ENCODE results near the gene FRMD4A.
"Not testable (repeated sequence)": the region's sequence is repeated elsewhere in the genome, so short reads cannot be mapped to it uniquely, and the experiment has no call there.

FRMD4A gene

DNA sequence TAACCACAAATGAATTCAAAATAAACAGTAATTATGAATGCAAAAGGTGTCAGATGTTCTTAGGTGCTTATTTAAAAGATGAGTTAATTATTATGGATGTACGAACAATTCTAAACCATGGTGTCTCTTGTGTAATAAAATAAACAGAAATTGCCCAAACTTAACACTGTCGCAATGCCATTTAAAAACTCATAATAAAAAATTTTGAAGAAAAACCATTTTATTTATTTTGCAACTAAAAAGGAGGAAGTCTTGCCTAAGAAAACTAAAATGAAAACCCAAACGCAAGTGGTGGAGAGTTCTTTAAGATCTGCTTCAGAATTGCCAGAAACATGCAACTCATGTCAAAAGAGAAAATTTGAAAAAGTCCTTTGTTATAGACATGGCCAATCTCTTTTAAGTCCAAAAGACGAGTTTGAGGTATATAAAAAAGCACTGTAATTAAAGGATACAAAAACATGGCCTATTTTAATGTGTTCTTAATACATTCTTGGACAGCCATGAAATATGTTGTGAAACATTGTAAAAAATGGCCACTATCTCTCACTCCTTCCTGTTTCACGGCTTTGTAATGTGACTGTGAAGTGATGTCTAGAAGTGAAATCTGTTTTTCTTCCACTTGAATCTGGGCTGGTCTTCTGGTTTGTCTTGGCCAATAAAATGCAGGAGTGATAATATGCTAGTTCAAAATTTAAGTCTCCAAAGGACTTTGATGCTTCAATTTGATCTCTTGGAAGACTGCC, 421.0 kb downstream of the FRMD4A start:
- DNase-seq (ENCODE audit: low read depth), result no peak

DNA sequence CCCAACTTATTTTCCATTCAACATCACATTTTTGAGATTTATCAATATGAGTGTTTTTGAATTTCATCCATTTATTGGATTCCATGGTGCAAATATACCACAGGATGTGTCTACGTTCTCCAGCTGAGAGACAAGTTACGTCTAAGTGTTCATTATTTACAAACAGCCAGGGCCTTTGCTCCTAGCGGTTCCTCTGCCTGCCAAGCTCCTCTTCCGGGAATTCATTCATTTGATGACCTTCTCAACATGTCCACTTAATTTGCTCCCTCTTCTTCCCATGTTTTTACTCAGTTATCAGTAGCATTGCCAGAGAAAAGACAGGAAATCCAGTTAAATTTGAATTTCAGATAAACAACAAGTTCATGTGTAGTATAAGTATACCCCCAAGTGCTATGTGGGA, 422.2 kb downstream of the FRMD4A start:
- DNase-seq (ENCODE audit: low read depth), result no peak

DNA sequence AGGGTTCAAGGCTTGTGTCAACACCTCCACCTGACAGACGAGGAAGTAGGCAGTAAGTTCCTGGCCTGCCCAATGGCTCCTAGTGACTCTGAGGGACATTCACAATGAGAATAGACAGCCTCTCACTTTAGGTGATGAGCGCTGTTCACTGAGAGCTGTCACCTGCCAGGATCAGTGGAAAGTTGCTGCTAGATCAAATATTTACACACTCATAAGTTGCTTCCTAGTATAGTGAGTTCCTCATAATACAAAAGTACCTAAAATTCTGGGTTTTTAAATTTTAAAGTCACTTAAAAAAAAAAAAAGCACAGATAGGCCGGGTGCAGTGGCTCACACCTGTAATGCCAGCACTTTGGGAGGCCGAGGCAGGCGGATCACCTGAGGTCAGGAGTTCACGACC, 423.2 kb downstream of the FRMD4A start:
- no peak for DNase-seq (ENCODE audit: low read depth)

DNA sequence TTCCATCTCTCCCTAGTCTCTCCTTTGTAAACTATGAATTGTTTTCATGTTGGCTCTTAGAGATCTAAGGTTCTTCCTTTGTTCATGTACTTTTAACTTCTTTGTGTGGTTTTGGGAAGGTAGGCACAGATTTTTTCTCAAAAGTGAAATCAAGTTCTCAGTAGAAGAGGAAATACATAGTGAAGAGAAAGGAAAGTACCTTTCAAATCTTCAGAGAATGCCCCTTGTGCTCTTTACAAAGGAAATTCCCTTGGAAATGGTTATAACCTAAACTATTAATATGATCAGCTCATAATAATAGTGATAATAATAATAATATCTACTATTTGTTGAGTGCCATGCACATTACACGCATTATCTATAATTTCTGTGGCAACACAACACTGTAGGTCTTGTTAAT, 425.4 kb downstream of the FRMD4A start:
- DNase-seq (ENCODE audit: low read depth), result no peak

DNA sequence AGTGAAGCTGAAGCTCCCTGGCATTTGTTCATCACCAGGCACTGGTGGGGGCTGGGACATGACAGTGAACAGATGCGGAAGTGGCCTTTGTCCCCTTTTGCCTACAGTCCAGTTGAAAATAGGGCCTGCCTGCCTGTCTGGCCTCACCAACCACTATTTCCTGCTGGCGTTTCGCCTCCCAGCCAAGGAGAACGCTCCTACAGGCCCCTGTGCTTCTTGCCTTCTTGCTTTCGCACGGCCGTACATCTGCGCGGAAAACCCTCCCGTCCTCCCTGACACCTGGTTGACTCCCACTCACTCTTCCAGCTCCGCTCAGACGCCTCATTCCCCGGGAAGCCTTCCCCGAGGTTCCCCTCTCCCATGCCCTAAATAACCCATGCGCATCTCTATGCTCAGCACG, 426.7 kb downstream of the FRMD4A start:
- no peak for DNase-seq (ENCODE audit: low read depth)

DNA sequence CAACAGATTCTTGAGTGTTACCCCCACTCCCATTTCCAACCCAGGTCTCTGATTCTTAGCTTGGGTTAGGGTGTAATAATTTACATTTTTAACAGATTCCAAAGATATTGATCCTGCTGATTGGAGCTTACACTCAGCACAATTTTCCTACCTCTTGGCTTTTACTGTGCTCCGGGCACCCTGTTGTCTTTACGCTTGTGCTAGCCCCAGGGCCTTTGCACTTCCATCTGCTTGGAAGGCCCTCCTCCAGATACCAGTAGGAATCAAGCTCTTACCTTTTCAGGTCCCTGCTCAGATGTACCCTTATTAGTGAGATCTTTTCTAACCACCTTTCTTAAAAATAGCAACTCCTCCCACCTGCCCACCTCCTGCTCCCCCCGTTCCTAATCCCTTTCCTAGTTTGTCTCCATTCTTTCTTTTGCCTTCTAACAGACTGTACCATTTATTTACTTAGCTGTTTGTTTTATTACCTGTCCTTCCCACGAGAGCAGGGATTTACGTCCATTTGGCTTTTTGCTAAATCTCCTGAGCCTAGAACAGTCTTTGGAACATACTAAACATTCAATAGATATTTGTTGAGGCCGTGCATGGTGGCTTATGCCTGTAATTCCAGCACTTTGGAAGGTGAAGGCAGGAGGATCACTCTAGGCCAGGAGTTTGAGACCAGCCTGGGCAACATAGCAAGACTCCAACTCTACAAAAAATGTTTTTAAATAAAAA, 427.7 kb downstream of the FRMD4A start:
- DNase-seq (ENCODE audit: low read depth), result no peak

DNA sequence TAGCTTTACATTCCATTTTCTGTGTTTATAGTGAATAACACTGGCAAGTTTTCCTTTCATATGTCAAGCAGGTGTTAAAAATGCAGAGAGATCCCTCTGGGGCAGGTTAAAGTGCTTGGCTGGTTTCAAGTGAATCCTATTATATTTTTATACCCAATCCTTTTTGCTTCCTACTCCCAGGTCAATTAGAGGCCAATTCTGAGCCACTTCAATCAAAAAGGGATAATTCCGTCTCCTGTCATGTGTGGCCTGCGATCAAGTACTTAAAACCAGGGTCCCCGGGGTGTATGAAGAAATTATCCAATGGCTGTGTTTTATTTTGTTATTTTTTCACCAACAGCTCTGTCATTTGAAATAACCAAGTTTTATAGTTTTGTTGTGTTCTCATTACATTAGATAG, 430.8 kb downstream of the FRMD4A start:
- no peak for DNase-seq (ENCODE audit: low read depth)

DNA sequence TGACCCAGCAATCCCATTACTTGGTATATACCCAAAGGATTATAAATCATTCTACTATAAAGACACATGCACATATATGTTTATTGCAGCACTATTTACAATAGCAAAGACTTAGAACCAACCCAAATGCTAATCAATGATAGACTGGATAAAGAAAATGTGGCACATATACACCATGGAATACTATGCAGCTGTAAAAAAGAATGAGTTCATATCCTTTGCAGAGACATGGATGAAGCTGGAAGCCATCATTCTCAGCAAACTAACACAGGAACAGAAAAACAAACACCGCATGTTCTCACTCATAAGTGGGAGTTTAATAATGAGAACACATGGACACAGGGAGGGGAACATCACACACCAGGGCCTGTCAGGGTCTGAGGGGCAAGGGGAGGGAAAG, 434.6 kb downstream of the FRMD4A start:
- DNase-seq (ENCODE audit: low read depth), result not testable (repeated sequence)

DNA sequence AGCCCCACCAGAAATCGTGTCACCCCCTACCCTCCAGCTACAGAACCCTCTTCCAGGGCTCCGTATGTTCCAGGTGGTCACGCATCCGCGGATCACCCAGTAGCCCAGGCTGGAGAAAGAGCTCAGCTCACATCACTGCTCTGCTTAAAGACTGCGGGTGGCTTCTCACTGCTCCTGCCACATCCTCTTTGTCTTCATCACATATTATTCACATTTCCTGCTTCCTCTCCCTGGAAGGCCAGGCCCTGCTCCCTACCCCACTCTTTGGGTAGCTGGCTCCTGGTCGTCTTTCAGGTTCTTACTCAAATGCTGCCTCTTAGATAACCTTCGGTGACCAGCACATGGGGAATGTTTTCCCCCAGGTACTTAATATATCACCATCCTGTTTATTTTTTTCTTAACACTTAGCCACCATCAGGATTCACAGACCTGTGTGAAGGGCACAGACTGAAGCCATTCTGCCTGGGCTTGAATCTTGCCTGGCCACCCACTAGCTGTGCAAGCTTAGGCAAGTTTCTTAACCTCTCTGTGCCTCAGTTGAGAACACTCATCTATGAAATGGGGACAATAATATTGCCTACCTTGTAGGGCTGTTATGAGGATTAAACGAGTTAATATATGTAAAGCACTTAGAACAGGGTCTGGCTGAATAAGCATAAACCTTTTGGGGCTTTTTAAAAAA, 436.2 kb downstream of the FRMD4A start:
- no peak for DNase-seq (ENCODE audit: low read depth)

DNA sequence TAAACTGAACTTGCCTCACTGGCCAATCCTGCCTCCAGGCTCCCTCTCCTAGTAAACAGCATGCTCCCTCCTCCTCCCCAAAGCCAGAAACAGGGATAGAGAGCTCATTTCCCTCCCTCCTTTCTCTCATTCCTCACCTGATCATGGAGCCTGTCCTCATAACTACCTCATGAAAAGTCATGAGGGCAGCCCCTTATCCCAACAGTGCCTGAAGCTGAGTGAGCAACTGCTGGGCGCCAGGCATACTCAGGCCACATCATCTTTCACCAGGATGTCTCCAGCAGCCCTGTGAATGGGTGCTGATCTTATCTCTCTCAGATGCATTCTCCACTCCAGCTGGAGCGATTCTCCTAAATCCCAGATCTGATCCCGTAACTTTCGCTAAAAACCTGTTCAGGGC, 436.8 kb downstream of the FRMD4A start:
- no peak for DNase-seq (ENCODE audit: low read depth)

DNA sequence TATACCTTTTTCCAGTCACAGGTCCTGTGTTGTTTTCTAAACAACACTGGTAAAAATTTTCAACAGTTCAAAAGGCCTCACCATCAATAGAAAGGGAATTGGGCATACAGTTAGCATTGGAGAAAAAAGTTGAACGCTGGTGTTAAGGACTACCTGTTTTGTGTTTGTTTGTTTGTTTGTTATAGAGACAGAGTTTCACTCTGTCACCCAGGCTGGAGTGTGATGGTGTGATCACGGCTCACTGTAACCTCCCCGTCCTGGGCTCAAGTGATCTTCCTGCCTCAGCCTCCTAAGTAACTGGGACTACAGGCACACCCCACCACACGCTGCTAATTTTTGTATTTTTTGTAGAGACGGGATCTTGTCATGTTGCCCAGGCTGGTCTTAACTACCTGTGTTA, 437.9 kb downstream of the FRMD4A start:
- no peak for DNase-seq (ENCODE audit: low read depth)

DNA sequence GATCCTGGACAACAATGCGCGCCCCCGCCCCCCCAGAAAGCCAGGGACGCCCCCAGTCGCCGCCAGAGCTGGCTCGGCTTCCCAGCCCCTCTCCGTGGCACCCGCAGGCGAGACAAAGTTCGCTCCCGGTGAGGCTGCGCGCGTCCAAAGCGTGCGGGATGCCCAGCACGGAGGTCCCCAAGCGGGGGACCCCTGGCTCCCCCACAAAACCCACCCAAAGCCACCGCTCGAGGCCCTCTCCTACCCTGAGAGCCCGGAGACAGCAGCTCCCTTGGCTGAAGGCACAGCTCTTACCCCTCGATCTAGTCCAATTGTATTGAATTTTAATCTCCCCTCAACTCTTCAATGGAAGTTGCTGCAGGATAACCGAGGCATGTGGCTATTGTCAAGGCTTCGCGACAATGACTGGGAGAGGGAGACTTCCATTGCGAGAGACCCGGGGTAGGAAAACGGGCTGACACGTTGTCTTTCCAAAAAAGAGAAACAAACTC, 438.7 kb downstream of the FRMD4A start:
- no peak for DNase-seq (ENCODE audit: low read depth)

DNA sequence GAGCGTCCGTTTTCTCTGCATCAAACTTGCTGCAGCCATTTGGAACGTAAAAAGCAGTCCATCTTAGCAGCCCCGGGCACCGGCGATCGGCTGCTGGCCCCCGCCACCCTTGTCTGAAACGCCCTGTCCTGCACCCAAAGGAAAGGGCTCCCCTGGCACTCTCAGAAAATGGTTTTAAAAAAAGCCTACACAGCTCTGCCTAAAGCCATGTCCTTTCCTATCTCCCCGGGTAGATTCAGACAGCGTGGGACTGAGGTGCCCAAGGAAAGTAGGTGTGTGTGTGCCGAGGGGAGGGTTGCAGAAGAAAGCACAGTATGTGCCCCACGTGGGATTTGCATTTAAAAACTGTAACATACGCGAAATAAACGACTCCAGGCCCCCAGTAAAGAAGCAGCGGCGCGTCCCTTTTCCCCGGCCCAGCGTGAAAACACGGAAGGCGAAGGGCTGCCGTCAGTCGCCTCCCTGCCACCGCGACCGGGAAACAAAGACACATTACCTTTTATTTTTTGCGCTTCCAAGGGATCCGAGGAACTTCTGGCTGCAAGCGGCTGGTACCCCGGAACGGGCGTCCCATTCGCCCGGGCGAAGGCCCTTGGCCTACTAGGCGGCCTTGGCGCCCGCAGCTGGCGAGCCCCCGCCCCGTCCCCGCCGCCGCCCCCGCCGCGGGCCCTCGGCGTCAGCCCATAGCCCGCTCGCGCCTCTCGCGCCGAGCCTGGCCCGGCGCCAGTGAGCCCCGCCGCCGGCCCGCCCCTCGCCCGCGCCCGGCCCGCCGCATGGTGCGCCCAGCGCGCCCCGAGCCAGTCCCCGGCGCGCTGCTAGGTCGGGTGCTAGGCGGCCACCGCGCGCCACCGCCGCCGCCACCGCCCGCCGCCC, 439.4 kb downstream of the FRMD4A start:
- no peak for DNase-seq (ENCODE audit: low read depth)

DNA sequence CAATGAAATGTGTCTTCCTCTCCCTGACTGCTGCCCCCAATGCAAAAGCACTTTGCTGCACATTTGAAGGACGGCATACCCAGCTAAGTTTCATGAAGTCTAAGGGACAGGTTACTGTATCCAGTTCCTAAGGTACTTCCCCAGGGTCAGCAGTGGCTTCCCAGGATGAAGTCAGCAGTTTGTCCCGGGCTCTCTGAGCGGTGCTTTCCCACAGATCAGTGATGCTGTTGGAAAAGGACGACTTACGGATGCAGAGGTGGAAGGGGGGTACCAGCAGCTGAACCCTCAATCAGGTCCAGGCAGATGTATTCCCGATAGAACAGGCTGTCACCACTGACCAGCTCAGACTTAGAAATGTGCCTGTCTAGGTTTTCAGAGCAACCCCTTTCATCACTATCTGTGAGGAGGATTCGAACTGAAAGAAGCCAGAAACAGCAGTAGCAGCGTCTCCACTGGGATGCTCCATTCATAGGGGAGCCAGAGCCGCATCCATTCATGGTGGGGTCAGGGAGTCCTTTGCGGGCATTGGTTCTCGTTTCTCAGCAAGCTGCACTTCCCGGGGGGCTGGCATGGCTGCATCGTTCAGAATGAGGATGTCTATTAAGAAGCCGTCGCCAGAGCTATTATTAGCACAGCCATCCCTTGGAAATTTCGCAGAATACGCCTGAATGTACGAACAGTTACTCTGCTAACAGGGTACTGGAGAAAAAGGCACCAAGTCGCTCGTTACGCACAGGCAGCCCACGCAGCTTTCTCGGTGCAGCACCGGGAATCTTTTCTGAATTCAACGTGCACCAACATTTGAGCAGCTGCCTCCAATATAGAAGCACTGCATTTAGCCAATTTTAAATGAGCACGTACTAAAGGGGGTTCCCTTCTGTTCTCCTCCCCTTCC, 440.2 kb downstream of the FRMD4A start:
- no peak for DNase-seq (ENCODE audit: low read depth)

DNA sequence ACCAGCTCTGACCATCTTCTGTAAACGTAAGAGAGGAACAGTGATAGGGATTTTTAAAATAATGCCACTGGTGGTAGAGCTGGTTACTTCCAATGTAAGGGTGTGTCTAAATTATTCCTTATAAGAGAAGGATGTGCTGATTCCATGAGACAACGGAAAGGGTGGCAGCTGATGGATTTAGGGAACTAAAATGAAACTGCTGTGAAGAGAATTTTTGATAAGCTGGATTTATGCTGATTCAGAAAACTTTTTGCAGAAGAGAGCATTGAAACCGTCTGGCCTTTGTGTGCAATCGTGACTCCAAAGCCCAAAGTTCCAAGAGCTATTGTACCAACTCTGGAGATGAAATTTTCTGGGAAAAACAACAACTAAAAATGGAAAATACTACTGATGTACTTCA, 443.0 kb downstream of the FRMD4A start:
- no peak for DNase-seq (ENCODE audit: low read depth)

DNA sequence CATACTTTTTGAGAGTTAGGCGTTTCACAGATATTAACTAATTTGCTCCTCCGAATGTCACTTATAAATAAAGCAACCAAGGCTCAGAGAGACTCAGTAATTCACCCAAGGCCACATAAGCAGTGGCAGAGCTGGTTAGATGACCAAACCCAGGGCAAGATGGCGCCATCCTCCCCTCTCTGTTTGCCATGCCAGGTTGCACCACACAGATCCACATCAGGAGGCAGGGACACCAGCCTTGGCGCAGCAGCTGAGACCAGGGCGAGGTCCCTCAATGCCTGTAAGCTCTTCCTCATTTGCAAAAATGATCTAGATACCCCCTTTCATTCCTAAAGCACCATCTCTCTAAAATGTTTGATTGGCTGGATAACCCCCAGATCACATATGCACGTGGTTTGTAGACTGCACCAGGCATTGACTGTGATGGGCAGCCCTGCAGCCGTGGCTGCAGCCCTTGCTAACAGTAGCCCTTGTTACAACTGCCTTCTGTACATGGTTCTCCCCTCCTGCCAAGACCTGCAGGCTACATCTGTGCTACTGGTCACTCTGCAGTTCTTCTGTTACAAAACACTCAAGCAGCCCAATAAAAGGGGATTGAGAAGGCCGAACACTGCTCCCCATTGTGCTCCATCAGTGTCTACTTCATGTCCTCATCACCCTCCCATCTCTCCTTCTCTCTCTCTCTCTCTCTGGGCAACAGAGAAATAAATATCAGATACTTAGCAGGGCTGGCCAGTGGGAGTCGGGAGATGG, 445.3 kb downstream of the FRMD4A start:
- no peak for DNase-seq (ENCODE audit: low read depth)

DNA sequence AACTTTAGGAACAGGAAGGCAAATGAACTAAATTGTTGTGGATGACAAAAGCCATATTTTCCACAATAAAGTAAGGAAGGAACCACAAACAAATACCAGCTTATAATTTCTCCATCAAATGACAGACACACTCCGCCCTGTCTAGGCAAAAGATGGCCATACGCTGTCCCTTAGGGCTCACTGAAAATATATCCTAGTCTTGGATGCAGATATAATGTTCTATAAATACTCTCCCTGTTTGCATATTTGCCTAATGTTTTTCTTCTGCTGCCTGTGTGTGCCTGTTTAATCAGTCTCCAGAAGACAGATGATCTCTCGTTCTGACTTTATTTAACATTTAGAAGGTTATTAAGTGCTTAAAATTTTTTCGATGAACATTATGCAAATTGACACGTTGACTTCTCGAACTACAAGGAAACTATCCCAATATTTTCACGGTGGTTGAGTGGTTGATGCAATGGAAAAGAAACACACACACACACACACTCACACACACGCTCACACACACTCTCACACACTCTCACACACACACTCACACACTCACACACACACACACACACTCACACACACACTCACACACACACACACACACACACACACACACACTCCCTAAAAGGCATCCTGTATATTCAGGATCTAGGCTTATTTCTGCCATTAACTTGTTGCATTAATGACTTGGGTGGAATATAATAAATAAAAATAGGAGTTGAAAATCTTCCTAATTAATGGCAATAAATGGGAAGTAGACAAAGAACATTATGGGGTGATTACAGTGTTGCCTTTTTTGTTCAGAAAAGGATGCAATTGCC, 446.9 kb downstream of the FRMD4A start:
- DNase-seq (ENCODE audit: low read depth), result no peak

DNA sequence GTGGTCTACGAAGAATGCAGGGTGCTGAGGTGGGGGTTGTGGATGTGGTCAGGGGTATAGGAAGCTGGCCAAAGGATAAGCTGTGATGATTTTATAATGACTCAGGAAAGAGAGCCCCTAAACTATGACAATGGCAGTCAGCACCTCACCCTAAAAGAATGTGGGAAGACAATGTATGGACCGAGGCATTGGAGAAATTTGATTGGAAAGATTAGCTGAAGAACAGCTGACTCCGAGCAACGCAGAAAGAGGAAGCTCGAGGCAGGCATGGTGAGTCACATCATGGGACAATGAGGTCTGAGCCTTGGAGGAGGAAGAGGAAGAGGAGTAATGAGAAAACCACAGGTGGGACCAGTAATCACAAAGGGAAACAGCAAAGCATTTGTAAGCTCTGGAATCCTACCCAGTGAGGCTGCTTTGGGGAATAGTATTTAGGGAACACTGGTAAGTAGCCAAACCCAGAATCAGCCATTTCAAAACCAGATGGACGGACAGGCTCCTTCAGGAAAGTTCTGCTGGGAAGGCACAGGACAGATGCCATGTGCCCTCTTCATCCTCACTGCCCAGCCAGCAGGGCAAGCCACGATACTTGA, 448.5 kb downstream of the FRMD4A start:
- no peak for DNase-seq (ENCODE audit: low read depth)

DNA sequence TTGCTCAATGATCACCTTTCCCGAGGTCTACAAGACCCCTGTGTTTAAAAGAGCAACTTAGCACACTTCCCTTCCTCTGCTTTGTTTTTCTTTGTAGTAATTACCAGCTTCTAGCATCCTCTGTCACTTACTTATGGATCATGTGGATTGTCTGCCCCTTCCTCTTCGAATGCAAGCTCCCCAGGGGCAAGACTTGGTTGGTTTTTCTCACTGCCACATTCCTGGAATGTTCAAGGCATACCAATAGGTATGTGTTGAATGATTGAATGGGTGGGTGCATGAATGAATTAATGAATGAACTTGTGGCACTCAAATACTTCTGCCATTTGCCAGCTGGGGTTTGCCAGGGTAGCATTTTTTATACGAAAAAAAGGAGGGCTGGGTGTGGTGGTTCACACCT, 450.0 kb downstream of the FRMD4A start:
- DNase-seq (ENCODE audit: low read depth), result no peak

Measured in activated T-helper 9 cell treated with anti-CD3 and anti-CD28 coated beads, Interleukin-2, amount 50 U/mL, for 16 hours (primary cell).